Measurements from ENCODE around the gene AVPR2.

GRCh38 chrX:153927922-153928760 is 23.7 kb downstream of the AVPR2 start:
- TF ChIP-seq EZH2 (IDR thresholded peaks at IDR 0.05; ENCODE audit: low read length, unreplicated experiment): no peak
- TF ChIP-seq CTCF (conservative IDR thresholded peaks at IDR 0.05; ENCODE audit: low read depth, low read length): no peak; the same call in 1 of the 2 replicates
